Inflammatory macrophage treated with lipopolysaccharide for 1 hour (primary cell): ENCODE results near the gene ACTL6B.
"Not testable (repeated sequence)": the region's sequence is repeated elsewhere in the genome, so short reads cannot be mapped to it uniquely, and the experiment has no call there.

Experiments
- DNase-seq, 2 donors: peaks; one replicate each; pipeline ENCODE4 v3.0.0-alpha.2; 2020 to 2022

The ACTL6B gene

GRCh38 chr7:100655908-100656674 lies at the start of gene ACTL6B:
ACTL6B (minus strand) TSS chr7:100656448; CDS start chr7:100656354, 94 bp downstream.
- peak; percentile 45 to 60 for DNase-seq

GRCh38 chr7:100705320-100705752 lies 49.1 kb upstream of the ACTL6B start:
- peak; percentile 46 to 85 for DNase-seq

GRCh38 chr7:100701089-100701488 lies 44.8 kb upstream of the ACTL6B start:
- DNase-seq = not testable (repeated sequence)

GRCh38 chr7:100699018-100699417 lies 42.8 kb upstream of the ACTL6B start:
- DNase-seq = no peak

- DNase-seq = no peak
Observed at GRCh38 chr7:100696123-100696521, 39.9 kb upstream of the ACTL6B start.

- peak; percentile 29 to 47 for DNase-seq
Observed at GRCh38 chr7:100694098-100694745, 38.0 kb upstream of the ACTL6B start, which contains the start of gene GIGYF1. GIGYF1 (minus strand) TSS chr7:100694250; CDS start chr7:100688238, 6,012 bp downstream.

- DNase-seq = no peak
Observed at GRCh38 chr7:100693312-100694097, 37.3 kb upstream of the ACTL6B start.

GRCh38 chr7:100692578-100692961 lies 36.3 kb upstream of the ACTL6B start:
- DNase-seq = no peak

GRCh38 chr7:100691676-100692577 lies 35.7 kb upstream of the ACTL6B start:
- DNase-seq = peak; percentile 51 to 94

GRCh38 chr7:100689230-100690135 lies 33.2 kb upstream of the ACTL6B start:
- no peak for DNase-seq

GRCh38 chr7:100688326-100688860 lies 32.1 kb upstream of the ACTL6B start:
- DNase-seq = no peak

GRCh38 chr7:100687751-100688300 lies 31.6 kb upstream of the ACTL6B start:
- no peak for DNase-seq

- DNase-seq = no peak
Observed at GRCh38 chr7:100687261-100687660, 31.0 kb upstream of the ACTL6B start.

GRCh38 chr7:100686822-100687211 lies 30.6 kb upstream of the ACTL6B start:
- no peak for DNase-seq

GRCh38 chr7:100686201-100686821 lies 30.1 kb upstream of the ACTL6B start:
- DNase-seq = no peak

- no peak for DNase-seq
Observed at GRCh38 chr7:100685631-100686145, 29.4 kb upstream of the ACTL6B start.

GRCh38 chr7:100685049-100685605 lies 28.9 kb upstream of the ACTL6B start:
- DNase-seq = no peak

- DNase-seq = no peak
Observed at GRCh38 chr7:100684534-100685042, 28.3 kb upstream of the ACTL6B start.
